Middle frontal gyrus (tissue), 1 donor: ENCODE data around the gene TRABD2B.

Experiments
- DNase-seq: peaks from one replicate; pipeline ENCODE4 v3.0.0-alpha.2; 2015; ENCODE audit warnings: low spot score; ENCODE audit errors: extremely low spot score

TRABD2B gene

DNA sequence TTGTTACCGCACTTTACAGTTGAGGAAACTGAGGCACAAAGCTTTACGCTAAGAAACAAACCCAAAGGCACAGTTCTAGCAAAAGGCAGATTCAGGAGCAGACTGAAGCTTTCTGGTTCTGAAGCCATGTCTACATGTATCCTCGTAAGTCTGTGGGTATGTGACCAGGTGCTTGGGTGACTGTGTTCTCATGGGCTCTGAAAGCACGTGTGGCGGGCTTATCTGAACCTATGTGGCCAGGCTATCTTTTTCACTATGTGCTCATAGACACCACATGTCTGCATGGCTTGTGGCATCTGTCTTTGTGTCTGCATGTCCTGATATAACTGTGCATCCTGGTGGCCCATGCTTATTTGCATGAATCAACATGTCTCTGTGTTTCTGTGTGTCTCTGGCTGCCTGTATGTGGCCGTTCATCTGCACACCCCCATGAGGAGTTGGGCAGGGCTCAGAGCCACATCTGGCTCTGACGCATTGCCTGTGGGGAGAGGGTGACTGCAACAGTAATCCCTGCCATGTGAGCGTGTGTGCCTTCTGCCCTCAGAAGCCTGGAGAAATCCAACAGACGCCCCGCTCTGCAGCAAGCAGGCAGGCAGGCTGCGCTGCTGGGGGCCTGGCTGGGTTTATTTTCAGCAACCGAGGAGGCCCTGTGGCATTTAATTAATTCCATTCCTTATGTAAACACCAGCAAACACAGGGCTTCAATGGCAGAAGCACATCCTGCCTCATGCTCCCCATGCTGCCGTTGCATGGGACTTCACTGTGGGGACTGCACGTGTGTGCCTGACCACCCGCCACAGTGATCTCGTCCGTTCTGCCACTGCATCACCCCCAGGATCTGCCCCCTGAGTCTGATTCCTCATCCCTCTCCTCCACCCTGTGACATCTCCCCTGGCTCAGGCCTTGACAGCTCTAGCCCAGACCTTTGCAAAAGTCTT, 115.4 kb downstream of the TRABD2B start:
- no peak for DNase-seq

DNA sequence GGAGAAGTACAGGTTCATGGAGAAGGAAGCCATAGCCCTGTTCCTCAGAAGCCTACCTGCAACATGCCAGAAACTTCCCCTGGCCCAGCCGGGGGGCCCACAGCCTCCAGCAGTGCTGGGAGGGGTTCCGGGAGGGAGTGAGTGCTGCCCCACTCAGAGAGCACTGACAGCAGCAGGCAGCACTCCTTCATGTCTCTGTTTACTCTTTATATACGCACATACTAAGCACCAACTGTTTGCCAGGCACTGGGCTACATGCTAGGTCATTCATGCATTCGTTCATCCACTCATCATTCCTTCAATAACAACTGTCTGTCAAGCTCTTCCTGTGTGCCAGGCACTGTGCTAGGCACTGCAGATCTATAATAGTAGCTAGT, 120.6 kb downstream of the TRABD2B start:
- no peak for DNase-seq

DNA sequence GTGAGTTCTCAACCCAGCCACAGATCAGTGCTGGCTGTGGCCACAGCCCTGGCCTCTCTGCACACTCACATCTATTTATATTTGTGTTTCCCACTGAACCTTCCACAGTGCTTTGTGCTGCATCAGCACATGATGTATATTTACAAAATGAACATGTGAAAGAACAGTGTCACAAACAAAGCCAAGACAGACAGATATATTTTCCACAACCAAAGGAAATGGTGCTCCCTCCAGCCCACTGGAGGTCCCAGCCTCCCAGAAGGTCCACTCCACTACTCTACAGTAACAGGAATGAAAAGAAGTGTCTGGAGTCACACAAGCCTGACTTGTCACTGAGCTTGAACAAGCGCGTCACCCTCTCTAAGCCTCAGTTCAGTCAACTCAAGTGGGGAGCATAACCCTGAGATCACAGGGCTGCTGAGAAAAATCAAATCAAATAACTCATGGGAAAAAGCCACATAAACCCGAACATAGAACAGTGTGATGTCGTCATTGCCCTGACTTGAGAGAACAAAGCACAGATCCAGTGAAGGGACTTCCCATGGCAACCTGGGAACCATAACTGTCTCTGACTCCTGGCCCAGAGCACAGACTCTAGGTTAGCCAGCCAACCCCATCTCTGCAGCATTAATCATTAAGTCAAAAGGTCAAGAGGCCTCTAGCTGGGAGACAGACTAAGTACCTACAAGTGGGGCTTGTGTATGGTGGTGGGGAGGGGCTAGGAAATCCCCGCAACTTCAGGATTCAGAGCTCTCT, 121.2 kb downstream of the TRABD2B start:
- no peak for DNase-seq

DNA sequence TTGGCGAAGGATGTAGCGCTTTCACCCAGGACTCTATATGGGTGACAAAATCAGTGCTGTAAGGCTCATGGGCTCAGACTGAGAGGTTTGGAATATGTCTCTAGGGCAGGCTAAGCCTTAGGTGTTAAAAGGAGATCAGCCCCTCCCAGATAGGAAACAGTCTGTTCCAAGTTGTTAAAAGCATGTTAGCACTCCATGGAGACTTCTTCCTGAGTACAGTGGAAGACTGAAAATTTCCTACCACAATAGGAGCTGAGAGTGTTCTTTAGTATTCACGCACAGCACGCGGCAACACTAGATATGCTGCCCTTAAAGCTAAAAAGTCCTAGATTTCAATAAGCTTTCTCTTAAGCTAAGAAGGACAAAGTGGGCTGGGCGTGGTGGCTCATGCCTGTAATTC, 122.1 kb downstream of the TRABD2B start:
- DNase-seq: no peak

DNA sequence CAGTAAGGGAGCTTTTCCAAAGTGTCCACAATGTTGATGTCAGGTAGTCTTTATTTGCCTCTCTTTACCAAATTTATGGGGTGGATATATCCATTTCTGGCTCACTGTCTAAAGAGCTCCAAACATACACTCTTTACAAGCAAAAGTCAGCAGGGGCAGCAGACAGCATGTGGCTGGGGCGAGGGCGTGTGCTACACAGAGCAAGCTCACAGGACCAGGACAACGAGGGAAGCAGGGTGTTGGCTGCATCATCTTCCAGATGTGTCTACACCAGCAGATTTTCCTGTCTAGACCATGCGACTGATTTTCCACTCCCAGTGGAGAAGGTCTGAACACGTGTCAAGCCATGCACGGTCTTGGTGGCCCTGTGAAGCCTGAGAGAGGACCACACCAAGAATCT, 123.8 kb downstream of the TRABD2B start:
- no peak for DNase-seq

DNA sequence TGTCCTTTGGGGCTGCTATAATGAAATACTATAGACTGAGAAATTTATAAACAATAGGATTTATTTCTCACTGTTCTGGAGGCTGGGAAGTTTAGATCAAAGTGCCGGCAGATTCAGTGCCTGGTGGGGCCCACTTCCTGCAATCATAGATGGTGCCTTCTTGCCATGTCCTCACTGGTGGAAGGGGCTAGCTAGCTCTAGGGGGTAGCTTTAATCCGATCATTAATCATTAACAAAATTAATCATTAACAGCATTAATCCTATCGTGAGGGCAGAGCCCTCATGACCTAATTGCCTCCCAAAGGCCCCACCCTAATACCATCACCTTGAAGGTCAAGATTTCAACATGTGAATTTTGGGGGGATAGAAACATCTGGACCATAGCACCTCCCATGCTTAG, 124.3 kb downstream of the TRABD2B start:
- DNase-seq: no peak

DNA sequence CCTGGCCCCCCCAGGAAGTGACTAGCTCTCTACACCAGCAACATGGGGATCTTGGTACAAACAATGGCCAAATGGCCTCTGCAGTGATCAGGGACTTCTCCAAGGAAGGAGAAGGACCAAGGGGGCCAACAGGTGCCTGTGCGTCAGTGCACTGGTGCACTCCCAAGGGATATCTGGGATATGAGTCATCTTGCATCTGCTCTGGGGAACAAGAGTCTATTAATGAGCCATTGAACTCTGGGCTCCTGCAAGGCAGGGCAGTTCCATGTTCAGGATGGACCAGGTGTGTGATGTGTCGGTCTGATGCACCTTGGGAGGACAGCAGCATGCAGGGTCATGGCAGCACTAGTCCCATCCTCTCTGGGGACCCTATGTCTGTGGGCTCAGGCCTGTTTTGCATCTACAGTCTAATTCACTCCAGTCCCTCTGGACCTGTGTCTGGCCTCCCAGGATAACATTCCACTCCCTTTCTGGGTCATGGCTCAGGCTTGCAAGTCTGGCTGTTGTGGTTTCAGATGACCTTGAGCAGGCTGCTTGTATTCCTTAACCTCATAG, 125.3 kb downstream of the TRABD2B start:
- no peak for DNase-seq

DNA sequence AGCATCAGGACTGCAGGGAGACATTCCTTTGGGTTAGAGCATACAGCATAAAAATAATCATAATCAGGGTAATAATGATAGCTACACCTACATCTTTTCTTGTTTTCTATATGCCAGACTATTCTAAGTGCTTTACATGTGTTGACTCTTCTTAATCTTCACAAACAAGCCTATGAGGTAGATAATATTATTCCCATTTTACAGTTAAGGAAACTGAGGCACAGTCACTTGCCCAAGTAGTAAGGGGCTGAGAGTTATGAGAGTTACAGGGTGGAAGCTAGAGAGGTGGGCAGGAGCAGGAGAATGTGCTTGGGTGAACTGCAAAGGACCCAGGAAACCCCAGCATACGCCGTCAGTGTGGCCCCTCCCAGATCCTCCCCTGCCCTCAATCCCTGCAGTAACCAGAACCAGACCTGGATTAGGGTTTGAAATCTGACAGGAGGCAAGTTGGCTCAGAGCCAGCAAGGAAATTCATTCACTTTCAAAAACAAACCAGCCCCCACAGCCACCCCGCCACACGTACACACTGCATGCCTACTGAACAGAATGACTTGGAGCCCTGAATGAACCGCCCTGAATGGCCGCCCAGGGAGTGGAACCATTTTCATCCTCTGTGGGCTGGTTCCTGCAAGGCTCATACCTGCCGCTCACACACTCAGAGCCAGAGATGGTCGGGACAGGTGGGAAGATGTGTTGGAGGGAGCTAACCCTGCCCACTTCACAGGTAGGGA, 126.1 kb downstream of the TRABD2B start:
- DNase-seq: no peak

DNA sequence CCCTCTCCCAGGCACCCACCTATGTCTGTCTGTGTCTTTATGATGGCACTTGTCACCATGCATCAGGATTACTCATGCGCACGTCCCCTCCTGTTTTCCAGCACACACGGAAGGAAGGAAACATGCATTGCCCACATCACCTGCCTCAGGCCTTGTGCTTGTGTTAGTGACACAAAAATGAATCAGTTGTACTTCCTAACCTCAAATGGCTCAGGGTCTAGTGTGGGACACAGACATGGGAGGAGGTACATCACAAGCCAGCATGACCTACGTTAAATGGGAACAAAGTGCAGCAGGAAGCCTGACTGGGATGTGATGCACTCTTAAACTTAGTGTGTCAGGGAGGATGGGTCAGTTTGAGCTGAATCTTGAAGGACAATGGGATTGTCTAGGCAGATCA, 126.7 kb downstream of the TRABD2B start:
- DNase-seq: no peak

DNA sequence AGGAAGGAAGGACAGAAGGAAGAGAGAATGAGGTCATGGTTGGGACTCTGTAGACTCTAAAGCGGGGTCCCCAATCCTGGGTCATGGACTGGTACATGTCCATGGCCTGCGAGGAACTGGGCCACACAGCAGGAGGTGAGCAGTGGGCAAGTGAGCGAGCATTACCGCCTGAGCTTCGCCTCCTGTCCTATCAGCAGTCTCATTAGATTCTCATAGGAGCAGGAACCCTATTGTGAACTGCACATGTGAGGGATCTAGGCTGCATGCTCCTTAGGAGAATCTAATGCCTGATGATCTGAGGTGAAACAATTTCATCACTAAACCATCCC, 128.9 kb downstream of the TRABD2B start:
- no peak for DNase-seq

DNA sequence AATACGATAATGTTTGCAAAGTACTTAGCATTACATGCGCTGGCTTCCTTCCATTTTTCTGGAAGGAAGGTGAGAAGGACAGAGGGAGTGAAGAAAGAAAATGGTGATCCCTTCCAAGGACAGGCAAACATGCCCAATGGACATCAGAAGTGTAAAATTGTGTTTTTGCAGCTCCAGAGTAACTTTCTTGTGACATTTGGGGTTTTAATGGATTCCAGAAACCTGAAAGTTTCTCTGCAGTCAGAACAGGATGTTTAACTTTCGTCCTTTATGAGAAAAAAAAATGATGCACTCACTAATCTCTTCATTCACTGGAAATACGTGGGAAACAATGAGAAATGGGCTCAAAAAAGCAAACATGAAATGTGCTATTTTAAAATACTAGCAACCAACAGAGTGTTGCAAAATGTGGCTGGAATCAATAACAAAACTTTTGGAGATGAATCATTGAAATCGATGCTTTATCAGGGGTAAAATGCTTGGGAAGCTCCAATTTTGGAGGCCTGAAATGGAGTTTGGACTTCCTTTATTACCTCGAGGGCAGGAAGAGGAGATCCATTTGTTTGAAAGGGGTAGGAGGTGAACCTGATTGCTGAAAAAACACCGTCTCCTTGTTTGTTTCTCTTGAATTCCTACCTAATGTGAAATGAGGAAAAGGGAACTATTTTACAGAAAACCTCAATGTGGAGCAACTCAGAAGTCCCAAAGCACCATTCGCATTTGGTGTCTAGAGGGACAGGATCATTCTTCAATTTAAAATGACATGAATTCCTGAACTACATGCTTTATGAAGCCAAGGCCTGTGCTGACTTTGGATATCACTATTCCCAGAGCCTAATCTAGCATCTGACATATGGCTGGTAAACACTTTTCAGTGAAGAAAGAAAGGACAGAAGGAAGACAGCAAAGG, 129.5 kb downstream of the TRABD2B start:
- DNase-seq: no peak

DNA sequence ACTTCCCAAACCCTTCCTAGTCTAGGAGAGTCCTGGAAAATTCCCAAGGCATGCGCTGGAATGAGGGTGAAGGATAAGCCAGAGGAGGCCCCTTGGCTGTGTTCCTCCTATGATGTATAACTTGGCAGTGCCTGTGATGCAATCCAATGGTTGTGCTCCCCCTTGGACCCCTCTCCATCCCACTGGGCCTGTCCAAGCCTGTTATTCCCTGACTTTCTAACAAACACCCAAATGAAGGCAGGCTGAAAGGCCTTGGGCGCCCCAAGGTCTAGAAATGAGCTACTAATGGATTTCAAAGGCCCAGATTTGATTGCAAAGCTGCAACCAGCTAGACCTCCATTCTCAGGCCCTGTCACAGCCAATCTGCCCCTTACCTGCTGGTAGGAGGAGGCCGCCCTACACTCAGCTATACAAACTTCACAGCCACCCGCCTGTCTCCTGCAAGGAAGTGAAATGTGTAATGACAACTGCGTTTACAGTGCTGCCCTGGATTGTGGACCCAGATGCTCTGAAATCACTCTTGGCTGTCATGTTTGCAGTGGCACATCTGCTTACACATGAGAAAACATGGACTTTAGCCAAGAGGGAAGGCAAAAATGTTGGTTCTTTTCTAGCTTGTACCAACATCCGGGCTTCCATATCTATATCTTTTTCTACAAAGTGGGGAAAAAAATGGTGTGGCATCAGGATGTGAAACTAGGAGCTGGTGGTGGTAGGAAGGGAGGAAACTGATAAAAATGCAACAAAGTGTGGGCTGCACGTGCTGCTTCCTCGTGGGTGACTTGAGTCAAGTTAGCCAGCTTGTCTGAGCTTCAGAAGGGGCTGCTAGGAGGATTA, 130.4 kb downstream of the TRABD2B start:
- no peak for DNase-seq

DNA sequence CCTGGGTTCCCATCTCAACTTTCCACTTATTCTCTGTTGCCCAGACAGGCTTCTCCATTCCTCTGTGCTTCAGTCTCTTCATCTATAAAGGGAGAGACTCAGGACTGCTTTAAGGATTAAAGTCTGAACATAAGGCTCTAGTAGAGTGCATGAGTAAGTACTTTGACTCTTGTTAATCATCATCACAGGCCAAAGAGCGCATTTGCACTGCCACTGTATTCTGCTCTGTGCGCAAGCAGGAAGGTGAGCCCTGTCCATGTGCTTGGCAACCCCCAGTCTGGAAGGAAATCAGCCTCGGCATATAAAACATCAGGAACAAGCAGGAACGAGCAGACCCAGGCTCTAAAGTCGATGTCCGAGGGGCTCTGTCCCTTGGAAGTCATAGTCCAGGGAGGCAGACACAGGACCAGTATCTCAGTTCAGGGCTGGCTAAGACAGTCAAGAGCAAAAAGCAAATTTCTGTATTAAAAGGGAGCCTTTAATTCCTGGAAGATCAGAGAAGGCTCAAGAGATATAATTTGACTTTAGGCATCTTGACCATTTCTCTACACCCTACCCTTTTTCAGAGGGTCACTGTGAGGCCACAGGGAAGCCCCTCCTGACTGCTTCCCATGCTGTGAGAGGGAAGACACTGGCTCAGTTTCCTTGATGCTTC, 131.2 kb downstream of the TRABD2B start:
- DNase-seq: no peak

DNA sequence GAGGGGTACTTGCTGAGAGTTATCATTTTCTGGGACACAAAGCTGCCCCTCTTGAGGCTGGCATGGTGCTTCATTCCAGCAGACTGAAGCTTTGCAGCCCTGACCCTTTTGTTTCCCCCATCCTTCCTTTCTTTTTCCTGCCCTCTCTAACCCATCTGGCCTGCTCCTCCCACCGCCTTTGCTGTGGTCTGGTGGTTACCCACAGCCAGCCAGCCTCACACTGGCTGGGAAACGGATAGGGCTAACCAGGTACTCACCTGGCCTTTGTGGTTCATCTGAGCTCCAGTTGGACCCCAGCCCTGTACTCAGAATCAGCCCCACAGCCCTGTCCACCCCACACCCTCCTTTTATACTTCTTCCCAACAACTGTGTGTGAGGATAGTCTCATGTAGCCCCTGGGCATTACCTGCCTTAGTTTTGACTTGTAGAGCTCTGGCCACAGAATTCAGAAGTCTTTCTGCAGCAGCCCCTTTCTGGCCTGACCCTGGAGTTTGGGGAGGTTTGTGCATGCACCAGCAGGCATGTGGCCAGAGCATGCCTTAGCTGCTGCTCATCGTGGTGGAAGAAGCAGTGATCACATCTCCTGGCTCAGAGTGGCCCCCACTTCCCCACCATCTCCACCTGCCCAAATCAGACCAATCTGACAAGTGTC, 138.0 kb downstream of the TRABD2B start:
- no peak for DNase-seq

DNA sequence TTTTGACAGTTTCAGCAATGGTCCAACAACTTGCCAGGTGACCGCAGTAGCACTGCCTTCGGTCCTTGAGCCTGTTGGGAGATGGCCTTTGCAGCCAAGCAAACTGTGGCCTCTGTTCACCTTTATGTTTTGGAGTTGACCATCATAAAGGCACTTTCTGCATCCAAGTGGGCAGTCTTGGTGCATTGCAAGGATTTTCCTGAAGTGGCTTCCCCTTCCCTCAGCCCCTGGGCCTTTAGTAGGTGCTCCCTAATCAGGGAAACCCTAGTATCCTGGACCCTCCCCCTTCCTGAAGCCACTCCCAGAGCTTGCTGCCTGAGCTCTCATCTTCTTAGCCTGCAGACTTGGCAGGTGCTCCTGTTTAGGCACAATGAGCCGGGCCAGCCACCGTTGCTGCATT, 140.2 kb downstream of the TRABD2B start:
- DNase-seq: no peak

DNA sequence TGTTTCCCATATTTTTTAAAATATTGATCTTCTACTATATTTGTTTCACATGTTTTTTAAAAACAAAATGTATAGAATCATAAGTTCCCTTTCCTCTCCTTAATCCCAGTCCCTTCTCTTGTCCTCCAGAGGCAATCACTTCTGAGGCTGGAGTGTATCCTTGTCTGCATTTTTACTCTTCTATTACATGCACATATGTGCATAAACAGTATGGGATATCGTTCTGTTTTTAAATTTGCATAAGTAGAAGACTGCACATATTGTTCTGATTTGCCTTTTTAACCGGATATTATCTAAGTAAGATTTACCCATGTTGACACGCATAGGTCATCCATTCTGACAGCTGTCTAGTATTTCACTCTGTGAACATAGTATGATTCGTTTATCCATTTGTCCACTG, 142.0 kb downstream of the TRABD2B start:
- no peak for DNase-seq

DNA sequence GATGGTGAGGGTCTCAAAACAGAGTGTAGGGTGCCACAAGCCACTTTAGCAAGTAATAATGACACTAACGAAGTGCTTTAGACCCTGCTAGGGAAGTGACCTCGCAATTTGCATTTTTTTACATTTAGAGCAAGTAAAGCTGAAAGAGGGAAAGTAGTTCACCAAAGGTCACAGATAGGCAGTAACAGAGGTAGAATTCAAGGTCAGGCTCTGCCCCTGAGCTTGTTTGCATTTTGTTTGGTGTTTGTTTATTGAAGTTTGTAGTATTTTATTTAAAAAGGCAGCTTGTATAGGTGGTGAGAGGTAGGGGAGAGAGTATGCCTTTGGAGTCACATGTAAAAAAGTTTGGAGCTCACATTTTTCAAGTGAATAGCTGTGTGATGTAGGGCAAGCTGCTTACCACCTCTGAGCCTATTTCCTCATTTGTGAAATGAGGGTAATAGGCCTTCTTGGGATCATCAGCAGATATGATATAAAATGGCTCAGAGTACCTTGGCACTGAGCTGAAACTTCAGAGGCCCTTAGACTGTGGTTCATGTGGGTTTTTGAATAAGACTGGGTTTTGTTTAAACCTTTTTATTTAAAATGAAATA, 142.5 kb downstream of the TRABD2B start:
- no peak for DNase-seq

DNA sequence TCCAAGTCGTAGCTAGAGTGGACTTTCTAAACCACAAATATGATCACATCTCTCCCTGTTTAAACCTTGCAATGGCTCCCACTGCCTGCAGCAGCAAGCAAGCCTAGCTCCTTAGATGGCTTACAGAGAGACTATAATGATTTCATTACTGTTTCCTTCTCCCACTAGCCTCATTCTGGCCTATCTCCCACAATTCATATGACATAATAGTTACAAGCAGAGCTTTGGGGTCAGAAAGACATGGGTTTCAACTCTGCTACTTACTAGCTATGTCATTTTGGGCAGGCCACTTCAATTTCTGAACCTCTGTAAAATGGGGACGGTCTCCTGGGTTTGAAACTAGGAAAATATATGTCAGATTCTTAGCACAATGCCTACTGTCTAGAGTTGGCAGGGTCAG, 143.3 kb downstream of the TRABD2B start:
- DNase-seq: no peak
